ENCODE results near the gene CHTOP.

The CHTOP gene

GRCh38 chr1:153612755-153613331 is 21.0 kb upstream of the CHTOP start, which contains the start of gene S100A16:
Gene S100A16, minus strand, starts transcription at chr1:153613137. Its CDS starts 4,986 bp downstream, at chr1:153608151.
- DNase-seq (ENCODE audit: low read depth in 2 of 2) = no peak

DNA sequence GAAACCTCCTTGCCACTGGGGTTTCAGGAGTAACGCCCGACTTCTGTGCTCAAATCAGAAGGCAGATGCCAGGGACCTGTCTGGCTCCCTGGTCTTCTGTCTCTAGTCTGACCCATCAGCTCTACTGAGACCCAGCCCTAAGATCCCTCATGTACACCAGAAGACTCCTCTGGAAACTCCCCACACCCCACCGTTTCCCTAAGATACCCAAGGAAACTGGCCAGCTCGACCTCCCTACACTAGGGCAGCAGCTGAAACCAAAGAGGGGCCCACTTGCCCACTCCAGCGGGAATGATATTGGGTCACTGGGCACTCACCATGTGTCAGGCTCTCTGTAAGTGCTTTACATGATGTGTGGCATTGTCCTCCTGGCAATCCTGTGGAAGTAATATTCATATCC is 20.5 kb upstream of the CHTOP start:
- no peak for DNase-seq (ENCODE audit: low read depth in 2 of 2)

GRCh38 chr1:153614189-153614900 is 19.5 kb upstream of the CHTOP start:
- DNase-seq (ENCODE audit: low read depth in 2 of 2) = no peak

DNA sequence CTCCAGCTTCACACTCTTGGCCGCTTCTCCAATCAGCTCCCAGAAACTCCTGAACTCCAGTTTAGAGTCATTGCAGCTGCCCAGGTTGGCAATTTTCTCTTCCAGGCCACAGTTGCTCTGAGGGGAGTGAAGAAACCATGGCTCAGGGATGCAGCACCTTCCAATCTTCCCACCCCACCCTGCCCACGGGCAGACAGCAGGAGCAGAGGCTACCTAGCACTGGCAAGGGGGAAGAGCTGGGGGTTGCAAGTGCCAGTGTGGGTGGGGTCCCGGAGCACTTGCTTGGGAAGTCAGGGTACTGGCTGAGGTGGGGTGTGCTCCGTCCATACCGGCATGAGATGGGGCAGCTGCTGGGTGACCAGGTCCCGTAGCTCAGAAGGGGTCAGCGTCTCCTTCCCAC is 19.0 kb upstream of the CHTOP start:
- no peak for DNase-seq (ENCODE audit: low read depth in 2 of 2)

DNA sequence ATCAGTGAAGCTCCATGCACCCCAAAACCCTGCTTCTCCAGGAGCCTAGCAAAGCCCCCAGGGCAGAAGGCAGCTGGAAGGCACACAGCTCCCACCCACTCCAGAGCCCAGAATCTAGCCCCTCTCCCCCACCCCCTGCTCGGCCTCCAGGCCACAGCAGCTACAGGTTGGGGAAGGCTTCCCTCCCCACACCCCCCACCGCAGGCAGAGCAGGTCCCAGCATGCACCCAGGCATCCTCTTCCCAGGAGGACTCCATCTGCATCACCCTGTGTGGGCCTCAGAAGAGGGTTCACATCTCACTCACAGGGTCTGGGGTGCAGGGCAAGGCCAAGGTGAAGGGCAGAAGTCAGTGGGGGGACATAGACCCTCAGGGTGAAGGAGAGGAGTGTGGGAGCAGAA is 18.5 kb upstream of the CHTOP start:
- no peak for DNase-seq (ENCODE audit: low read depth in 2 of 2)

GRCh38 chr1:153616144-153616916 is 17.5 kb upstream of the CHTOP start, which contains the start of gene S100A14:
Gene S100A14, minus strand, starts transcription at chr1:153616325. Its CDS starts 467 bp downstream, at chr1:153615858.
- no peak for DNase-seq (ENCODE audit: low read depth in 2 of 2)

- DNase-seq (ENCODE audit: low read depth in 2 of 2) = no peak
Observed at GRCh38 chr1:153616917-153617311, 17.0 kb upstream of the CHTOP start.

DNA sequence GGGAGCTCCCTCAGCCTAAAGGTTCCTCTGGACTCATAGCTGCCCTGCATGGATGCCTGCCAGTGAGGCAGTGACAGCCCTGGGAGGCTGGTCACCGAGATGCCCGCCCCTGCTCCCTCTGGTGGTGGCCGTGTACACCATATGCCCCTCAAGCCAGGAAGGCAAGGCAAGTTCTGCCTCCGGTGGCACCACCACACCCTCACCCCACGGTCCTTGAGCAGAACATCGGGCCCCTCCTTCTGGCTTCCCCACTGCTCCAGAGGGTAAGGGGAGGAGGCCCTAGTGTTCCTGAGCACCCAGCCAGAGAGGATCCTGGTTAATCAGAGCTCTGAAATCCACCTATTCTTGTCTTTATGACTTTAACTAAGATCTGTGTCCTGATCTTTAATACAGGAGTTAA is 16.2 kb upstream of the CHTOP start:
- DNase-seq (ENCODE audit: low read depth in 2 of 2) = peak in 1 of 2 donors; percentile 81

DNA sequence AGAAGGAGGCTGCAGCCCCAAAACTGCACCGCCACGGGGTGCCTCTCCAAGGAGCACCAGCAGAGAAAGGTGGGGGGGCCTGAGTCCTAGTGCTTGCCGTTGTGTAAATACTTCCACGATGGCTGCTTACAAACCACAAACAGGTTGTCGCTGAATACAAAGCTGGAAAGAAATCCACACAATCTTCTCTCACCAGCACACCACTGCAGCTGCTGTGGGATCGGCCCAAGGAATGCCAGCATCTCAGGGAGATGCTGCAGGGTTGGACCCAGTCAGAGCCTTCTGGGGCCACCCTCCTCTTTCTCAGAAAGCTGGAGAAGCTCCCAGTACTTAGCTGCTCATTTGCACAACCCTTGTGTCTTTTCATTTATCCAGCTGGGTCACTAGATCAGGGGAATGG is 14.7 kb upstream of the CHTOP start:
- DNase-seq (ENCODE audit: low read depth in 2 of 2) = no peak

GRCh38 chr1:153623101-153623500 is 10.8 kb upstream of the CHTOP start:
- DNase-seq (ENCODE audit: low read depth in 2 of 2) = no peak

DNA sequence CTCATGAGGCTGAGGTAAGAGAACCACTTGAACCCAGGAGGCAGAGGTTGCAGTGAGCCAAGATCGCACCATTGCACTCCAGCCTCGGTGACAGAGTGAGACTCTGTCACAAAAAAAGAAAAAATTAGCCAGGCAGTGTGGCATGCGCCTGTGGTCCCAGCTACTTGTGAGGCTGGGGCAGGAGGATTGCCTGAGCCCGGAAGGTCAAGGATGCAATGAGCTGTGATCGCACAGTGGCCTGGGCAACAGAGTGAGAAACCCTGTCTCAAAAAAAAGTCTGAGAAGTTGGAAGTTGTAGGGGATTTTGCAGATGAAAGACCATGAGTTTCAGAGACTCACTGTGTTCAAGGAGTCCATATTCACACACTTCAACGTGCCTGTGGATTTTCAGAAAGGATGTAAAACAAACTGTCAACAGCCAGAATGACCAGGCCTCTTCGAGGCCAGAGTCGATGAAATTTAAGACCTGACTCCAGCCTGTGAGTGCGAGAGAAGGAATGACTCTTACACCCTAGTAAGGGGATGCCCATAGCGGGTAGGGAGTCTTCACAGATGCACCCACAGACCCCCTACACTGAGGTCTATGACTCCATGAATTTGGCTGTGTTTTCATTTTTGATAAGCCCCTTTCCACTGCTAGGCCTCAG is 8.8 kb upstream of the CHTOP start:
- DNase-seq (ENCODE audit: low read depth in 2 of 2) = no peak

DNA sequence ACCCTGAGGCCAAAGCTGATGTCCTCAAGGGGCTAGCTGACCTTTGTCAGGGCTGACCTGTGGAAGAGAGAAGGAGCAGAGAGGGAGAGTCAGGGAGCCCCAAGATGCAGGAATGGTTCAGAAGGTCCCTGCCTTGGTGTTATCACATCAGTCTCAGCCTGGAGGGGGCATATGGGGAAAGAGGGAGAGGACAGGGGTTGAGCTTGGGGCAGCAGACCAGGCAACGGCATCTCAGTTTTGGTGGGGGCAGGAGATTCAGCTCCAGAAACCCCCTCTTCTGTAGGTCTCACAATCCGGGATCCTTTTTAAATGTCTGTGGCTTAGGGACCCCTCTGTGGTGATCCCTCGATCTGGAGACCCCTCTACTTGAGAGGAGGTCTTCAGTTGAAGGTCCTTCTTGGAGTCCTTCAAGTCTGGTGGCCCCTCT is 7.4 kb upstream of the CHTOP start:
- DNase-seq (ENCODE audit: low read depth in 2 of 2) = no peak

DNA sequence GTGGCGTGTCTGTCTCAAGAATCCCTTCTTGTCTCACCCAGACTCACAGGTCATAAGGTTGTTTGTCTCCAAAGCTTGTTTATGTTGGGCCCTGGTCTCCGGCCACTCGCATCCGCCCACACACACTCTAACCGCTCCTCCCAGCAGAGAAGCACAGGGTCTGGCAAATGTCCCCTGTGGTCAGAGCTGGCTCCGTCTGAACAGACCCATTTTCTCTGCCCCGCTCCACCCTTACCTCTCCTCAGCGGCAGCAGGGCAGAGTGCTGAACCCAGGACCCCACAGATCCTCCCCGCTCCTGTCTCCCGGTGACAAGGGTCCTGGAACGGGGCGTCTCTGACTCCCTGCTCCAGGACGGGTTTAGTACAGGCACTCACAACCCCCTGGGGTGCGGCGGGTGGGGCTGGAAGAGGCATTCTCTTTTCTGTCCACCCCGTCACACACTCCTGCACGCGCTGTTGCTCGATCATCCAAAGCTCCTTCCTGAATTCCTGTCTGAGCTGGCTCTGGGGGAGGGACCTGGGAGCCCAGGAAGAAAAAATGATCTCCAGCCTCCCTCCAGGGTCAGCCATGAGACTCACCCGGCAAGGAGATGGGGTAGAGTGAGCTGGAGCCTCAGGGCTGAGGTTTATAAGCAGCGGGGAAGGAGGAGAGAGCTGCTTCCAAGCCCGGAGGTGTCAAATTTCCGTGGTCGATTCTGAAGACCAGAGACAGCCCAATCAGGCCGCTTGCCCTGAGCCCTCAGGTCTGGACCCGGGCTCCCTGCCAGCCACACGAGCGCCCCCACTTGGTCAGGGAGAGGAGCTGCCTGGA is 6.8 kb upstream of the CHTOP start, which contains the start of gene S100A13:
S100A13 (minus strand) TSS at position 602 of the 811 bp plus-strand sequence. CDS start 1,033 bp downstream, outside the sequence.
- DNase-seq (ENCODE audit: low read depth in 2 of 2) = no peak

GRCh38 chr1:153627715-153628626 is 5.9 kb upstream of the CHTOP start, which contains the start of gene S100A1:
Gene S100A1, plus strand, starts transcription at chr1:153628434. Its CDS starts 2,088 bp downstream, at chr1:153630522.
- no peak for DNase-seq (ENCODE audit: low read depth in 2 of 2)

- DNase-seq (ENCODE audit: low read depth in 2 of 2) = no peak
Observed at GRCh38 chr1:153628638-153629342, 5.1 kb upstream of the CHTOP start.

DNA sequence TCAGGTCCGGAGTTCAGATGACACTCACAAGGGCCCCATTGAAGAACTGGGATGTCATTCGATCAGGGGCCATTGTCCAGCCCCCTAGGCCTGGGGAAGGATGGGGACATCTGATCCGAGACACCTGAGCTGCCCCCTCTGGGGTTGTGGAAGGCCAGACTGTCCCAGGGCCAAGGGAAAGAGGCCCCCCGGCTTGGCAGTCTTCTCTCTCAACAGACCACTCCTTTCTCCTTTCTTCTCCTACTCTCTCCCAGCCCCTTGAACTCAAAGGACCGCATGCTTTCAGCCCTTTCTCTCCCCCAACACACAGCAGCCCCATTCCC is 4.6 kb upstream of the CHTOP start:
- DNase-seq (ENCODE audit: low read depth in 2 of 2) = no peak

DNA sequence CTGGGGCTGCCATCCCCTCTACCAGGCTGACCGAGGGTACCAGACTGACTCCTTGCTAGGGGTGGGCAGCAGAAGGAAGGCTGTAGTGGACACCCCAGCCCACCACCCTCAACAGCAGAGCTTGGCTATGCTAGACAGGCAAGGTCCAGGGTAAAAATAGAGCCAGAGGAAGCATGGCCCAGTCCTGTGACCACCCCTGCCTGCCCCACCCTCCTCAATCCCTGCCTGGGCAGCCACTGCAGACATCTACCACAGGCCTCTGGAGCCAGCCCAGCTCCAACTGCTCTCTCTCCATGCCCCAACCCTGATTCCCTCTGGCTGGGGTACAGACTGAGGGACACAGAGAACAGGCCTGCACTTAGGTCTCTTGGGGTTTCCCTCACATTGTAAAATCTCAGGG is 3.9 kb upstream of the CHTOP start:
- no peak for DNase-seq (ENCODE audit: low read depth in 2 of 2)

DNA sequence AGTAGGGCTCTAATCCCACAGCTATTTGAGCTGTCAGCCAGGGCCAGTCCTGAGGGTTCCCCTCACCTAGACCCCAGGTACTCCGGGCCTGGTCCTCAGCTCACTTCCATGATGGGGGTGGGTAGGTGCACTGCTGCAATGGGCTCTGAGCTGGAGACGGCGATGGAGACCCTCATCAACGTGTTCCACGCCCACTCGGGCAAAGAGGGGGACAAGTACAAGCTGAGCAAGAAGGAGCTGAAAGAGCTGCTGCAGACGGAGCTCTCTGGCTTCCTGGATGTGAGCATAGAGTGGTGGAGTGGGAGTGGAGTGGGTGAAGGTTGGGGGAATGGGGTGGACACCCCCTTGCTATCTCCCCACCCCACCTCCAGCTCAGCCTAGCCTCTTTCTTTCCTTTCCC is 3.5 kb upstream of the CHTOP start:
- DNase-seq (ENCODE audit: low read depth in 2 of 2) = no peak

All from stimulated activated CD4-positive, alpha-beta T cell treated with anti-CD3 and anti-CD28 coated beads, Interleukin-15, amount 100 ng/mL, for 48 hours (primary cell).